Stimulated activated memory B cell treated with anti-CD40 and anti-IgM and Interleukin-4, amounts not matched to agents 10 μg/mL and 1 μg/mL and 100 μg/mL, for 72 hours (primary cell): Measurements from ENCODE around the gene IDUA.
A peak's percentile ranks its signal among the peaks of the same experiment; 100 is the strongest.

Source experiments
- ATAC-seq: fragments of 150-1000 bp; cut with Tn5 transposase; 2 replicates; pipeline ENCODE4 v1.10.0; 2021
- H3K27ac Mint-ChIP-seq: one replicate; pipeline ENCODE4 v1.8.0; 2022; ENCODE audit warnings: mild to moderate bottlenecking, mixed read lengths
- H3K27me3 Mint-ChIP-seq: one replicate; pipeline ENCODE4 v1.8.0; 2022; ENCODE audit warnings: mixed read lengths
- H3K36me3 Mint-ChIP-seq: one replicate; pipeline ENCODE4 v1.8.0; 2022; ENCODE audit warnings: mixed read lengths
- H3K4me1 Mint-ChIP-seq: one replicate; pipeline ENCODE4 v1.8.0; 2022; ENCODE audit warnings: mixed read lengths
- H3K4me3 Mint-ChIP-seq: one replicate; pipeline ENCODE4 v1.8.0; 2022; ENCODE audit warnings: mild to moderate bottlenecking, moderate library complexity, mixed read lengths
- H3K9me3 Mint-ChIP-seq: one replicate; pipeline ENCODE4 v1.8.0; 2022; ENCODE audit warnings: mixed read lengths

The IDUA gene

GRCh38 chr4:1031346-1031745 lies 44.5 kb downstream of the IDUA start:
- no peaks in the 10 kb centered on the region for H3K9me3 Mint-ChIP-seq
- no peaks in the 10 kb centered on the region for H3K36me3 Mint-ChIP-seq
- no peak for ATAC-seq
- peaks cover 63% of the 10 kb centered on the region for H3K27me3 Mint-ChIP-seq
- peaks cover 5% of the 10 kb centered on the region for H3K4me1 Mint-ChIP-seq
- H3K4me3 Mint-ChIP-seq: no peak overlapping the region
- H3K27ac Mint-ChIP-seq: no peak overlapping the region

GRCh38 chr4:1031956-1032795 lies 45.3 kb downstream of the IDUA start:
- Mint-ChIP-seq H3K27me3 (peaks cover 63% of the 10 kb centered on the region), H3K4me3 (no peak overlapping the region), H3K4me1 (no peaks in the 10 kb centered on the region), H3K9me3 (no peaks in the 10 kb centered on the region), H3K36me3 (no peaks in the 10 kb centered on the region), H3K27ac (no peak overlapping the region)
- ATAC-seq: peak; percentile 29

GRCh38 chr4:1032861-1033260 lies 46.0 kb downstream of the IDUA start:
- Mint-ChIP-seq H3K27me3 (peaks cover 63% of the 10 kb centered on the region), H3K36me3 (no peaks in the 10 kb centered on the region), H3K4me3 (no peak overlapping the region), H3K9me3 (no peaks in the 10 kb centered on the region), H3K27ac (no peak overlapping the region), H3K4me1 (no peaks in the 10 kb centered on the region)
- no peak for ATAC-seq

GRCh38 chr4:1033840-1034551 lies 47.2 kb downstream of the IDUA start:
- no peak overlapping the region for H3K4me3 Mint-ChIP-seq
- ATAC-seq: no peak

DNA sequence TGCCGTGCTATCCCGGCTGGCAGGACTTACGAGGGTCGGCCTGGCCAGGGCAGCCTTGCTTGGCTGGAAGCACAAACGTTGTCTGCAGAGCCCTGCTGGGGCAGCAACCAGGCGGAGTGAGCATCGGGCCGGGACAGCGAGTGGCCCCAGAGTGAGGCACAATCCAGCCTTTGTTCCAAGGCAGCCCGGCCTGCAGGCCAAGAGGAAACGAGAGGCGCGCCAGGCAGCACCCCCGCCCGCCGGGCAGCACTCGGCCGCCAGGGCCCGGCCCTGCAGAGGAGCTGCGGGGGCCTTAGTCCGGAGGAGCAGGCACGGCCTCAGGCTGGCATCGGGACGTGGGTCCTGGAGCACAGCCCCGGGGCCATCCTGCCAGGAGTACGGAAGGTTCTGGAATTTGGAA lies 48.7 kb downstream of the IDUA start:
- no peak for ATAC-seq
- Mint-ChIP-seq H3K9me3 (no peaks in the 10 kb centered on the region), H3K27me3 (peaks cover 52% of the 10 kb centered on the region), H3K4me1 (no peaks in the 10 kb centered on the region), H3K4me3 (no peak overlapping the region), H3K27ac (no peak overlapping the region), H3K36me3 (no peaks in the 10 kb centered on the region)

More at GRCh38 chr4:1033840-1034551, 47.2 kb downstream of the IDUA start:
- H3K27ac Mint-ChIP-seq: no peak overlapping the region
- peaks cover 63% of the 10 kb centered on the region for H3K27me3 Mint-ChIP-seq
- H3K9me3 Mint-ChIP-seq: no peaks in the 10 kb centered on the region
- no peaks in the 10 kb centered on the region for H3K36me3 Mint-ChIP-seq
- H3K4me1 Mint-ChIP-seq: no peaks in the 10 kb centered on the region

DNA sequence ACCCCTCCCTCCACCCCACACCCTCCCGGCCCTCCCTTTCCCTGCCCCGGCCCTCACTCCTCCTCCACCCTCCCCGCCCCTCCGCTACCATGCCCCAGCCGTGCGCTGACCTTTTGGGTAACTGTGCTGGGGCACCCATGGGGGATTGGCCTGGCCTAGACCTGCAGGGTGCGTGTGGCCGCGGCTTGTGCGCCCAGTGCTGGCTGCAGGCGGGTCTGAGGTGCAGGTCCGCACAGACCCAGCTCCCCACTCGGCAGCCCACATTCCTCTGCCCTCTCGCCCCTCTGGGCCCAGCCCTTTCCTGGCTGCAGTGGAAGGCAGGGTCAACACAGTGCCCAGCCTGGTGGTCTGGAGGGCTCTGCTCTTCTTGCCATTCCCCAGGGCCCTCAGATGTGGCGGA lies 49.3 kb downstream of the IDUA start:
- ATAC-seq: no peak
- H3K4me3 Mint-ChIP-seq: no peak overlapping the region
- H3K27ac Mint-ChIP-seq: no peak overlapping the region
- no peaks in the 10 kb centered on the region for H3K4me1 Mint-ChIP-seq
- H3K36me3 Mint-ChIP-seq: no peaks in the 10 kb centered on the region
- H3K27me3 Mint-ChIP-seq: peaks cover 47% of the 10 kb centered on the region
- H3K9me3 Mint-ChIP-seq: no peaks in the 10 kb centered on the region

- H3K9me3 Mint-ChIP-seq: no peaks in the 10 kb centered on the region
- H3K4me1 Mint-ChIP-seq: no peaks in the 10 kb centered on the region
- H3K27ac Mint-ChIP-seq: no peak overlapping the region
- no peak overlapping the region for H3K4me3 Mint-ChIP-seq
- peaks cover 36% of the 10 kb centered on the region for H3K27me3 Mint-ChIP-seq
- H3K36me3 Mint-ChIP-seq: no peaks in the 10 kb centered on the region
- no peak for ATAC-seq
These were observed 50.3 kb downstream of the IDUA start for GRCh38 chr4:1036976-1037810.

GRCh38 chr4:1038948-1039492 lies 52.2 kb downstream of the IDUA start:
- H3K36me3 Mint-ChIP-seq: no peaks in the 10 kb centered on the region
- ATAC-seq: no peak
- no peak overlapping the region for H3K27ac Mint-ChIP-seq
- H3K4me3 Mint-ChIP-seq: no peak overlapping the region
- H3K9me3 Mint-ChIP-seq: peaks cover 2% of the 10 kb centered on the region
- H3K27me3 Mint-ChIP-seq: peaks cover 31% of the 10 kb centered on the region
- H3K4me1 Mint-ChIP-seq: no peaks in the 10 kb centered on the region

GRCh38 chr4:1039493-1040343 lies 52.9 kb downstream of the IDUA start:
- H3K27ac Mint-ChIP-seq: no peak overlapping the region
- peaks cover 2% of the 10 kb centered on the region for H3K9me3 Mint-ChIP-seq
- peaks cover 31% of the 10 kb centered on the region for H3K27me3 Mint-ChIP-seq
- no peak overlapping the region for H3K4me3 Mint-ChIP-seq
- no peak for ATAC-seq
- H3K4me1 Mint-ChIP-seq: no peaks in the 10 kb centered on the region
- H3K36me3 Mint-ChIP-seq: no peaks in the 10 kb centered on the region

DNA sequence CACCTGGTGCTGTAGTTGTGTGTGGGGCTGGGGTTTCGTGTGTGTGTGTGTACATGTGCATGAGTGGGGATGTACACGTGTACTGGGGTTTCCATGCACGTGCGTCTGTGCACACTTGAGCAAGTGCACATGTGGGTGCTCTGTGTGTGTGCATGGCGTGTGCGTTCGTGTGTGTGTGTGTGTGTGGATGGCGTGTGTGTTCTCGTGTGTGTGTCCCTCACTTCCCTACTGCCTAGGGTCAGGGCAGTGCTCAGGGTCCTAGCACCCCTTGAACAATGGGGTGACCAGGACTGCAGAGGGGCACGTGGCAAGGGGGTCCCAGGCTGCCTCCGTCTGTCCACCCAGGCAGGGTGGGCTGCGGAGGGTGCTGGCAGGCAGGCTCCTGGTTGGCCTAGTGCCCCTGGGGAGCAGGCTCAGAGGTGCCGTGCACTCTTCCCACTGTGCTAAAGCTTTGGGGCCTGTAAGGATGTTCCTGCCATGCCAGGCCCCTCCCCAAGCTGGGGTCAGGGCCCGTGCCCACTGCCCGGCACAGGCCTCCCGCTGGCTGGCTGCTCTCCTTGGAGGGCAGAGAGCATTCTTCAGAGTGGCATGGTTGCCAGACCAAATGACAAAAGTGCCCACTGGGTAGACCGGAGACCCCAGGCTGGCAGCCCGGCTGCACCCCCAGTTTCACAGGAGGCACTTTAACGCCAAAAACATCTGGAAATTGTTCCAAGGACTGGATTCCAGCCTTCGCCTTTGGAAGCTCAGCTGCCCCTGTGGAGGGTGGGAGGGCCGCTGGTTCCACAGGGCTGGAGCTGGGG lies 53.7 kb downstream of the IDUA start:
- no peak overlapping the region for H3K27ac Mint-ChIP-seq
- H3K36me3 Mint-ChIP-seq: no peaks in the 10 kb centered on the region
- peaks cover 31% of the 10 kb centered on the region for H3K27me3 Mint-ChIP-seq
- H3K4me3 Mint-ChIP-seq: no peak overlapping the region
- ATAC-seq: no peak
- peaks cover 2% of the 10 kb centered on the region for H3K9me3 Mint-ChIP-seq
- H3K4me1 Mint-ChIP-seq: no peaks in the 10 kb centered on the region

GRCh38 chr4:1041147-1041935 lies 54.5 kb downstream of the IDUA start:
- H3K27ac Mint-ChIP-seq: no peak overlapping the region
- H3K36me3 Mint-ChIP-seq: no peaks in the 10 kb centered on the region
- ATAC-seq: no peak
- no peaks in the 10 kb centered on the region for H3K4me1 Mint-ChIP-seq
- peaks cover 2% of the 10 kb centered on the region for H3K9me3 Mint-ChIP-seq
- H3K27me3 Mint-ChIP-seq: peaks cover 33% of the 10 kb centered on the region
- H3K4me3 Mint-ChIP-seq: no peak overlapping the region

GRCh38 chr4:1041936-1042330 lies 55.1 kb downstream of the IDUA start:
- Mint-ChIP-seq H3K27ac (no peak overlapping the region), H3K27me3 (peaks cover 39% of the 10 kb centered on the region), H3K36me3 (no peaks in the 10 kb centered on the region), H3K9me3 (peaks cover 2% of the 10 kb centered on the region), H3K4me3 (no peak overlapping the region), H3K4me1 (no peaks in the 10 kb centered on the region)
- no peak for ATAC-seq

GRCh38 chr4:1042352-1043055 lies 55.7 kb downstream of the IDUA start:
- Mint-ChIP-seq H3K27ac (no peak overlapping the region), H3K4me1 (no peaks in the 10 kb centered on the region), H3K9me3 (peaks cover 2% of the 10 kb centered on the region), H3K27me3 (peaks cover 44% of the 10 kb centered on the region), H3K4me3 (no peak overlapping the region), H3K36me3 (no peaks in the 10 kb centered on the region)
- ATAC-seq: peak; percentile 39
